ENCODE measurements around the gene ANKRD16.

Gene ANKRD16

GRCh38 chr10:5888843-5889623 lies 660 bp downstream of the ANKRD16 start:
- peak; percentile 50 for ATAC-seq
- TF ChIP-seq ZNF70 (CRISPR knock-in tag; IDR thresholded peaks at IDR 0.05) = no peak
- TF ChIP-seq PATZ1 (CRISPR knock-in tag; IDR thresholded peaks at IDR 0.05; ENCODE audit: borderline replicate concordance) = no peak
- no peak for TF ChIP-seq CREB5 (CRISPR knock-in tag; IDR thresholded peaks at IDR 0.05; ENCODE audit: low read depth)
- TF ChIP-seq OSR1 (CRISPR knock-in tag; IDR thresholded peaks at IDR 0.05) = no peak
- no peak for TF ChIP-seq PPARA (CRISPR knock-in tag; IDR thresholded peaks at IDR 0.05; ENCODE audit: borderline replicate concordance)
- no peak for TF ChIP-seq CSRNP3 (CRISPR knock-in tag; IDR thresholded peaks at IDR 0.05)
- TF ChIP-seq ISL1 (CRISPR knock-in tag; IDR thresholded peaks at IDR 0.05) = no peak
- TF ChIP-seq ZNF565 (CRISPR knock-in tag; conservative IDR thresholded peaks at IDR 0.05; ENCODE audit: low read depth) = no peak
- no peak for TF ChIP-seq GLIS3 (CRISPR knock-in tag; IDR thresholded peaks at IDR 0.05)
- TF ChIP-seq BACH2 (CRISPR knock-in tag; IDR thresholded peaks at IDR 0.05; ENCODE audit: borderline replicate concordance) = no peak
- TF ChIP-seq TCF4 (CRISPR knock-in tag; IDR thresholded peaks at IDR 0.05; ENCODE audit: borderline replicate concordance) = no peak
- TF ChIP-seq ZFP30 (CRISPR knock-in tag; IDR thresholded peaks at IDR 0.05) = no peak

- TF ChIP-seq RARB (CRISPR knock-in tag; IDR thresholded peaks at IDR 0.05) (no peak), POU6F1 (CRISPR knock-in tag; IDR thresholded peaks at IDR 0.05; ENCODE audit: borderline replicate concordance, low read depth) (no peak), TCF4 (CRISPR knock-in tag; IDR thresholded peaks at IDR 0.05; ENCODE audit: borderline replicate concordance) (no peak), GLIS3 (CRISPR knock-in tag; IDR thresholded peaks at IDR 0.05) (no peak), ESRRG (CRISPR knock-in tag; IDR thresholded peaks at IDR 0.05) (no peak), ZFP30 (CRISPR knock-in tag; IDR thresholded peaks at IDR 0.05) (no peak), BACH2 (CRISPR knock-in tag; IDR thresholded peaks at IDR 0.05; ENCODE audit: borderline replicate concordance) (no peak), ZFP3 (CRISPR knock-in tag; IDR thresholded peaks at IDR 0.05) (no peak), PPARA (CRISPR knock-in tag; IDR thresholded peaks at IDR 0.05; ENCODE audit: borderline replicate concordance) (no peak), CSRNP3 (CRISPR knock-in tag; IDR thresholded peaks at IDR 0.05) (no peak), CSDC2 (CRISPR knock-in tag; IDR thresholded peaks at IDR 0.05) (no peak), CREB5 (CRISPR knock-in tag; IDR thresholded peaks at IDR 0.05; ENCODE audit: low read depth) (no peak)
- no peak; the same call in 2 of the 3 replicates for ATAC-seq
Measured at GRCh38 chr10:5888351-5888750, 1.3 kb downstream of the ANKRD16 start.

- ATAC-seq = no peak
- no peak for TF ChIP-seq POU6F1 (CRISPR knock-in tag; IDR thresholded peaks at IDR 0.05; ENCODE audit: borderline replicate concordance, low read depth)
Measured at GRCh38 chr10:5887641-5888040, 2.1 kb downstream of the ANKRD16 start.

Data from SK-N-SH treated with all-trans-retinoic acid at 6 μM for 48 hours (cell line).